ENCODE data around the gene MTF2. TPM values are rescaled to one million over a fixed set of nuclear protein-coding genes. Genes with fewer than 3 reads are reported as not detected.

MTF2 gene
- total RNA-seq, 2 donors from 2014 or later = 26.5 to 33.4 TPM

- H3K4me1 ChIP-seq = no peaks in the 10 kb centered on the region
- no peaks in the 10 kb centered on the region for H3K27me3 ChIP-seq
- H3K9me3 ChIP-seq = no peaks in the 10 kb centered on the region
- H3K36me3 ChIP-seq = no peaks in the 10 kb centered on the region
- DNase-seq = no peak
- intact Hi-C loops (cut with DNase I) = no loop called here
- no peak overlapping the region for H3K4me3 ChIP-seq
- H3K9ac ChIP-seq (ENCODE audit: low read depth in 2 of 2, low read length in 2 of 2) = no peak overlapping the region
- H3K27ac ChIP-seq = no peak overlapping the region
- no peak for TF ChIP-seq CTCF (IDR thresholded peaks at IDR 0.05)
Observed at GRCh38 chr1:93051961-93052360, 27.1 kb upstream of the MTF2 start.

DNA sequence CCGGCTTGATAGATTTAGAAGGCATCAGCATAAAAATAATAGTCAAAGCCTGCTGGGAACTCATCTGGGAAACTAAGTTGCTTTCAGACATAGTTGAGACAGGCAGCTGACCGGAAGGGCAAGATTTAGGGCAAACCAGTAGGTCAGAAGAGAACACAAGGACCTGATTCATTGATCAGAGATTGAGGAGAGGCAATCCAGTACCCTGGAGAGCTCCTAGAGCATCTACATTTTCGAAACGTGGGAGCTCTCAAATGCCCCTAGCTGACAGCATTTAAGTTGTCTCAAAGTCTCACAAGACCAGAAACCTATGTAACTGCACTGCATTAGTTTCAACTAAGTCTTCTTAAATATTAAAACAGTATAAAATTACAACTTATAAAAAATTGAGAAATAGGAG, 22.9 kb upstream of the MTF2 start:
- Histone ChIP-seq H3K4me3 (no peak overlapping the region), H3K27me3 (no peaks in the 10 kb centered on the region), H3K9me3 (no peaks in the 10 kb centered on the region), H3K27ac (no peak overlapping the region), H3K4me1 (no peaks in the 10 kb centered on the region), H3K36me3 (no peaks in the 10 kb centered on the region), H3K9ac (ENCODE audit: low read depth in 2 of 2, low read length in 2 of 2) (no peak overlapping the region)
- no peak for DNase-seq
- no peak for TF ChIP-seq CTCF (IDR thresholded peaks at IDR 0.05)
- intact Hi-C loops (cut with DNase I) = no loop called here

- H3K9me3 ChIP-seq = no peaks in the 10 kb centered on the region
- H3K27me3 ChIP-seq = no peaks in the 10 kb centered on the region
- no peak for DNase-seq
- H3K4me3 ChIP-seq = no peak overlapping the region
- no peaks in the 10 kb centered on the region for H3K4me1 ChIP-seq
- H3K27ac ChIP-seq = no peak overlapping the region
- no peak overlapping the region for H3K9ac ChIP-seq (ENCODE audit: low read depth in 2 of 2, low read length in 2 of 2)
- H3K36me3 ChIP-seq = no peaks in the 10 kb centered on the region
- intact Hi-C loops (cut with DNase I) = no loop called here
- no peak for TF ChIP-seq CTCF (IDR thresholded peaks at IDR 0.05)
Observed at GRCh38 chr1:93056649-93057048, 22.4 kb upstream of the MTF2 start.

DNA sequence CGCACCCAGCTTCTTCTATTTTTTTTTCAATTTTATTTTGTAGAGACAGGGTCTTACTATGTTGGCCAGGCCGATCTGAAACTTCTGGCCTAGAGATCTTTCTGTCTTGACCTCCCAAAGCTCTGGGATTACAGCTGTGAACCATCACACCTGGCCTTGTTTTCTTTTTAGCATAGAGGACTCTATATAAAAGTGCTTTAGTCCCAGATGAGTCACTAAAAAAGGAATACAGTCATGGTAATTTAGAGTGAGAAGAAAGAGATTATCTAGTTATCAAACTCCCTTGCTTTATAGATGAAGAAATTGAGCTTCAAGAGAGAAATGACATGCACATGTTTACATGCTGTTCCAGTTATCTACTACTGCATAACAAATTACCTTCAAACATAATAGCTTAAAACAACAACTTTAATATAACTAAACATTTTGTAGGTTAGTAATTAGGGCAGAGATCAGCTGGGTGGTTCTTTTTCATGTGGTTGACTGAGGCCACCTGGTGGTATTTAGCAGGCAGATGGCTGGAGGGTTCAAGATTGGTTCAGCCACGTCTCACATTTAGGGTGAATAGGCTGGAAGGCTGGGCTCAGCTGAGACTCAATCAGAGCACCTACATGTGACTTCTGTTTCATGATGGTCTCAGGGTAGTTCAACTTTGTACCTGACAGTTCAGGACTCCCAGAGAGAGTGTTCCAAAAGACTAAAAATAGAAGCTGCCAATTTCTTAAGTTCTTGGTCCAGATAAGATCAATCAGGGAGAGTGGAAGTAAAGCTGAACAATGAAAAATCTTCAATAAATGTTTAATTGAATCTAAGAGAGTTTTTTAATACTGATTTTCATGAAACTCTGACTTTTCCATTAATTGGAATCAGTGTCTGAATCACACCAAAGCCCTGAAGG, 16.9 kb upstream of the MTF2 start:
- peak; percentile 66 for TF ChIP-seq CTCF (IDR thresholded peaks at IDR 0.05)
- H3K27me3 ChIP-seq = no peaks in the 10 kb centered on the region
- intact Hi-C loops (cut with DNase I) = loop anchor here (2.0 to 5.0 kb wide), 3 partner anchors 41 to 205 kb away; no protein-coding TSS in a partner anchor
- DNase-seq = peak; percentile 42
- H3K4me3 ChIP-seq = no peak overlapping the region
- H3K36me3 ChIP-seq = no peaks in the 10 kb centered on the region
- H3K27ac ChIP-seq = no peak overlapping the region
- H3K9me3 ChIP-seq = no peaks in the 10 kb centered on the region
- H3K9ac ChIP-seq (ENCODE audit: low read depth in 2 of 2, low read length in 2 of 2) = no peak overlapping the region
- no peaks in the 10 kb centered on the region for H3K4me1 ChIP-seq

- H3K4me3 ChIP-seq = no peak overlapping the region
- intact Hi-C loops (cut with DNase I) = loop anchor here (5.0 kb wide), 1 partner anchor 106 kb away; the partner anchor contains the start of genes CCDC18 and TMED5
- no peak for DNase-seq
- H3K27me3 ChIP-seq = no peaks in the 10 kb centered on the region
- TF ChIP-seq CTCF (IDR thresholded peaks at IDR 0.05) = no peak
- no peaks in the 10 kb centered on the region for H3K9me3 ChIP-seq
- H3K4me1 ChIP-seq = peaks cover 5% of the 10 kb centered on the region
- H3K36me3 ChIP-seq = no peaks in the 10 kb centered on the region
- H3K9ac ChIP-seq (ENCODE audit: low read depth in 2 of 2, low read length in 2 of 2) = no peak overlapping the region
- no peak overlapping the region for H3K27ac ChIP-seq
Observed at GRCh38 chr1:93076268-93076667, 2.8 kb upstream of the MTF2 start.
